Activated gamma-delta T cell treated with anti-CD3 and anti-CD28 coated beads, Interleukin-2, amount 50 U/mL, for 16 hours (primary cell): ENCODE results near the gene PILRA.
"Not testable (repeated sequence)": the region's sequence is repeated elsewhere in the genome, so short reads cannot be mapped to it uniquely, and the experiment has no call there.

Source experiments
- DNase-seq: peaks from one replicate; pipeline ENCODE4 v3.0.0-alpha.2; 2020; ENCODE audit warnings: low read depth

Gene PILRA

DNA sequence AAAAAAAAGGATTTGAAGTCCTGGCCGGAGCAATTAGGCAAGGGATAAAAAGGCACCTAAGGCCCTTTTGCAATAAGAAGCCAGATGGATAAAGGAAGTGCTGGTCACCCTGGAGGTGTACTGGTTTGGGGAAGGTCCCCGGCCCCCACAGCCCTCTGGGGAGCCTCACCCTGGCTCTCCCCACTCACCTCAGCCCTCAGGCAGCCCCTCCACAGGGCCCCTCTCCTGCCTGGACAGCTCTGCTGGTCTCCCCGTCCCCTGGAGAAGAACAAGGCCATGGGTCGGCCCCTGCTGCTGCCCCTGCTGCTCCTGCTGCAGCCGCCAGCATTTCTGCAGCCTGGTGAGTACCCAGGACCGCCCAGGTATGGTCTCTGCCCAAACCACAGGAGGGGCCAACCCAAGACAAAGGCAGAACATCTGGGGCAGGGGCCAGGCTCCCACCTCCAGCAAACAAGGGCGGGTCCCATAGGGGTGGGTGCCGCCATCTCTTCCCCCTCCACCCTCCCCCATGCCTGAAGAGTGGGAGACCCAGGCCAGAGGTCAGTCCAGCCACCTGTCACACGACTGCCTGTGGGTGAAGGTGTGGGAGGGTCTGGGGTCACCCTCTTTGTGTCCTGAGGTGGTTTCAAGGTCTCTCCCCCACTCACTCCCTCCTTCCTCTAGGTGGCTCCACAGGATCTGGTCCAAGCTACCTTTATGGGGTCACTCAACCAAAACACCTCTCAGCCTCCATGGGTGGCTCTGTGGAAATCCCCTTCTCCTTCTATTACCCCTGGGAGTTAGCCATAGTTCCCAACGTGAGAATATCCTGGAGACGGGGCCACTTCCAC lies 15.0 kb upstream of the PILRA start, which contains the start of gene PILRB:
Gene PILRB, plus strand, starts transcription at position 91 of the 830 bp plus-strand sequence. Its CDS starts 186 bp downstream, at position 277.
- DNase-seq = no peak

DNA sequence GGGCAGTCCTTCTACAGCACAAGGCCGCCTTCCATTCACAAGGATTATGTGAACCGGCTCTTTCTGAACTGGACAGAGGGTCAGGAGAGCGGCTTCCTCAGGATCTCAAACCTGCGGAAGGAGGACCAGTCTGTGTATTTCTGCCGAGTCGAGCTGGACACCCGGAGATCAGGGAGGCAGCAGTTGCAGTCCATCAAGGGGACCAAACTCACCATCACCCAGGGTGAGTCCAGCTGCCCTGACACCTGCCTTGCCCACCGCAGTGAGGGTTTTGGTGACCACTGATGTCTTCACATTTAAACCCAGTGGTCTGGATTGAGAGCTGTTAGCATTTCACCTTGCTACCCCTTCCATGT lies 14.5 kb upstream of the PILRA start:
- DNase-seq = no peak

GRCh38 chr7:100360135-100360854 lies 13.0 kb upstream of the PILRA start:
- DNase-seq = no peak

DNA sequence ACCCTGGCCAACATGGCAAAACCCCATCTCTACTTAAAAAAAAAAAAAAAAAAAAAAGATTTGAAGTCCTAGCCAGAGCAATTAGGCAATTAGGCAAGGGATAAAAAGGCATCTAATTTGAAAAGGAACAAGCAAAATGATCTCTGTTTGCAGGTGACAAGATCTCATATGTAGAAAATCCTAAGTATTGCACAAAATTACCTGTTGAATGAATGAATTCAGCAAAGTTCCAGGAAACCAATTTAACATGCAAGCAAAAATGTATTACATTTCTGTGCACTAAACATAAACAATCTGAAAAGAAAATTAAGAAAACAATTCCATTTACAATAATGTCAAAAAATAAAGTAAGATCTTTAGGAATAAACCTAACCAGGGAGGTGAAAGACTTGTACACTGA lies 10.2 kb upstream of the PILRA start:
- no peak for DNase-seq

DNA sequence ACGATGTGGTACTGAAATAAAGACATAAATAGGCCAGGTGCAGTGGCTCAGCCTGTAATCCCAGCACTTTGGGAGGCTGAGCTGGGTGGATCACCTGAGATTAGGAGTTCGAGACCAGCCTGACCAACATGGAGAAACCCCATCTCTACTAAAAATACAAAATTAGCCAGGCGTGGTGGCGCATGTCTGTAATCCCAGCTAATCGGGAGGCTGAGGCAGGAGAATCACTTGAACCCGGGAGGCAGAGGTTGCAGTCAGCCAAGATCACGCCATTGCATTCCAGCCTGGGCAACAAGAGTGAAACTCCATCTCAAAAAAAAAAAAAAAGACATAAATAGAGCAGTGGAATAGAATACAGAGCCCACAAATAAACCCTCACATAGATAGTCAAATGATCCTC lies 9.5 kb upstream of the PILRA start:
- not testable (repeated sequence) for DNase-seq

DNA sequence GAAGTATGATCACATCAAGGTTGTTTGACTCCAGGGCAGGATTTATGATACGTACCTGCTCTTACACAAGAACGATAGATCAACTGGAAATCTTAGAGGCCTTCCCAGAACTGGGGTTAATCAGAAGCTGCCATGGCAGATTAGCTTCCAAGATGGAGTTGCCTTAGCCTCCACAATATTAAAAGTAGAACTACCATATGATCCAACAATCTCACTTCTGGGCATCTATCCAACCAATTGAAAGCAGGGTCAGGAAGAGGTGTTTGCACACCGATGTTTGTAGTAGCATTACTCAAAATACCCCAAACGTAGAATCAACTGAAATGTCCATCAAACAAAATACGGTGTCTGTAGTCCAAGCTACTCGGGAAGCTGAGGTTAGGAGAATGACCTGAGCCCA lies 8.8 kb upstream of the PILRA start:
- DNase-seq = no peak

DNA sequence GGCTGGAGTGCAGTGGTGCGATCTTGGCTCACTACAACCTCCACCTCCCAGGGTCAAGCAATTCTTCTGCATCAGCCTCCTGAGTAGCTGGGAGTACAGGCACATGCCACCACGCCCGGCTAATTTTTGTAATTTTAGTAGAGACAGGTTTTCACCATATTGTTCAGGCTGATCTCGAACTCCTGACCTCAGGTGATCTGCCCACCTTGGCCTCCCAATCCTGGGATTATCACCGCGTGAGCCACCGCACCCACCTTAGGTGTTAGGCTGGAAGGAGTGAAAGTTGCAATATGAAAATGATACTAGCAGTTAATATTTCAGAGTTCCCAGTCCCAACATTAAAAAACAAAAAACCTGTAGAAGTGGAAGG lies 7.3 kb upstream of the PILRA start:
- not testable (repeated sequence) for DNase-seq

GRCh38 chr7:100366411-100367250 lies 6.7 kb upstream of the PILRA start:
- no peak for DNase-seq

DNA sequence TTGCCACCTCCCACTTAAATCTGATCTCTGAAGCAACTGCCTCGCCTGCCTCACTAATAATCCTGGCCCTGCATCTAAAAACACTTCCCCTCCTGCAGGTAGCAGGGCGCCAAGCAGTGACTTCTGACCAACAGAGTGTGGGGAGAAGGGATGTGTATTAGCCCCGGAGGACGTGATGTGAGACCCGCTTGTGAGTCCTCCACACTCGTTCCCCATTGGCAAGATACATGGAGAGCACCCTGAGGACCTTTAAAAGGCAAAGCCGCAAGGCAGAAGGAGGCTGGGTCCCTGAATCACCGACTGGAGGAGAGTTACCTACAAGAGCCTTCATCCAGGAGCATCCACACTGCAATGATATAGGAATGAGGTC lies 6.1 kb upstream of the PILRA start:
- no peak for DNase-seq

DNA sequence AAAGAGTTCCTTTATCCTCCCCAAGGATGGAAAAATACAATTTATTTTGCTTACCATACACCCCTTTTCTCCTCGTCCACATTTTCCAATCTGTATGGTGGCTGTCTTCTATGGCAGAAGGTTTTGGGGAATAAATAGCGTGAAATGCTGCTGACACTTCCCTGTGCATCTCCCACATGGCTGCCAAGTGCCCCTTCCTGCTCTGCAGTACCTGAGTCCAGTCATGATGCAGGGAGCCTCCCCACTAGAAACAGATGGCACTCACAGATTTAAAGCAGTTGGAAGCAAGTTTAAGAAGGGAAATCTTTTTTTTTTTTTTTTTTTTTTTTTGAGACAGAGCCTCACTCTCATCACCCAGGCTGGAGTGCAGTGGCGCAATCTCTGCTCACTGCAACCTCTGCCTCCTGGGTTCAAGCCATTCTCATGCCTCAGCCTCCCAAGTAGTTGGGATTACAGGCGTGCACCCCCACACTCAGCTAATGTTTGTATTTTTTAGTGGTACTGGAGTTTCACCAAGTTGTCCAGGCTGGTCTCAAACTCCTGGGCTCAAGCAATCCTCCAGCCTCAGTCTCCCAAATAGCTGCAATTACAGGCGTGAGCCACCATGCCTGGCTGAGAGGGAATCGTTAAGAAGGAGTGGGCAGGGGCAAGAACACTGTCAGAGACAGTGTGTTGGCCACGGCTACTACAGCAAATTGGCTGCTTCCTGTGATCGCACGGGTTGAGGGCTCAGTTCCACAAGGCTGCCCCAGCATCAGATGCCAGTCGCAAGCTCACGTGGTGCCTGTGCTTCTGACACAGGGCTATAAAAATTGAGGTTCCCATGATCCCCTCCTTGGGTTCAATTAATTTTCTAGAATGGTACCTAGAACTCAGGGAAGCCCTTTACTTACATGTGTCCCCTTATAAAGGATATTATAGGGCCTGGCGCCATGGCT lies 5.3 kb upstream of the PILRA start:
- DNase-seq = no peak

DNA sequence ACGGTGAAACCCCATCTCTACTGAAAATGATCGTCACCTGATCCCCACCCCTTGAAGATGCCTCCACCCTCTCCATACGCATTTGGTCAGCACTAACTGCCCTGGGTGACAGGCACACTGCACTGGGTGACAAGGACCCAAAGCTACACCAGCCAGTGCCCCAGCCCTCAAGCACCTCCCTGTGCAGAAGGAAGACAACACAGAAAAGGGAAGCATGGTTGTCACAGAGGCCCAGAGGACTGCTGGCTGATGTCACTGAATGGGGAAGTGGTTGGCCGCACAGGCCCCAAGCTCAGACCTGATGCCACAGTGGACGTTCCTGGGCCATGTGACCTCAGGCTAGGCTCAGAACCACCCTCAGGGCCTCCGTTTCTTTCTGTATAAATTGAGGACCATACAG lies 4.2 kb upstream of the PILRA start:
- no peak for DNase-seq

DNA sequence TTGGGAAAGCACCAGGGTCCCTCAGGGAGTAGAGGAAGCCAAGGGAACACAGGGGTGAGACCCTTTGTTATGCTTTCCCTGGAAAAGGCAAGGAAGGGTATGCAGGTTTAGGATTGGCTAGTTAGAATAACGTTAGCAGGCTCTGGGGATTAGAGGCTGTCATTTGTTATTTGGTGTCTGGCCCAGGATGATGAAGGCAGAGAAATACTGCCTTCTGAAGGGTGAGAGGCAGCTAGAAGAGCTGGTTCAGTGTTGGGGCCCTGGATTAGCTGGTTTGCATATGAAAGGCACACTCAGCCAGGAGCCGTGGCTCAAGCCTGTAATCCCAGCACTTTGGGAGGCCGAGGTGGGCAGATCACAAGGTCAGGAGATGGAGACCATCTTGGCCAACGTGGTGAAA lies 3.0 kb upstream of the PILRA start:
- no peak for DNase-seq

- DNase-seq = no peak
Measured at GRCh38 chr7:100370746-100371145, 2.5 kb upstream of the PILRA start.

- DNase-seq = no peak
Measured at GRCh38 chr7:100371561-100372171, 1.6 kb upstream of the PILRA start.

- DNase-seq = no peak
Measured at GRCh38 chr7:100372256-100372655, 1.0 kb upstream of the PILRA start.

GRCh38 chr7:100372694-100373093 lies 593 bp upstream of the PILRA start:
- DNase-seq = no peak

GRCh38 chr7:100373870-100374598 lies 747 bp downstream of the PILRA start:
- not testable (repeated sequence) for DNase-seq

DNA sequence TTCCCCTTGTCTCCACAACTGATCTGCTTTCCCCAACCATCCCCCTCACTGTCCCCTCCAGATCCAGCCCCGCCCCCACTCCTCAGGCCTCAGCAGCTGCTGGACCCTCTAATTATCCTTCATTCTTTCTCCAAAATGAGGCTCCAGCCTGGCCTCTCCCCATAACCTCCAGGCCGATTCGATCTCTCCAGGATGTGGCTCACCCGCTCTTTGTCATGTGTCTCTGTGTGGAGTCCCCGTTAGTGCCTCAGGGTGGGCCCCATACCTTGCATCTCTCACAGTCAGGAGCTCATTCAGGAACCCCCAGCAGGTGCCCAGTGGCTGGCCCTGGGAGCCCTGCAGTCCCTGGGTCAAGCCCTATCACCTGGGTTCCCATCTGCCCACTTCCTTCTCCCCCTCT lies 1.3 kb downstream of the PILRA start:
- no peak for DNase-seq

DNA sequence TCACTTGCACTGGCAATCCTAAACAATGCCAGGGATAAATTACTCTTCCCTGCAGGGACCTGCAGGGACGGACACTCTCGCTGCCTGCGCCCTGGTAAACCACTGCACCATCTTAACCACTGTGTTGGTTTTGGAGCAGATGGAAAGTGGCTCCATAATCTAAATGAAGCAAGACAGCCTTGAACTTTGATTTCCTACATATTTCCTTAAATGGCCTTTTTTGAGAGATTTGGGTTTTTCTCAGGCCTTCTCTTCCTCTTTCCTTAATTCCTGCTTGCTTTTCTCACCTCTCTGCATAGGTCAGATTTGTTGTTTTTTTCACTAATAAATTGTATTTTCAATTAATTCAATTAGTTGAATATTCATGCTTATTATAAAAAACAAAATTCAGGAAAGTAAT lies 2.8 kb downstream of the PILRA start:
- DNase-seq = no peak

DNA sequence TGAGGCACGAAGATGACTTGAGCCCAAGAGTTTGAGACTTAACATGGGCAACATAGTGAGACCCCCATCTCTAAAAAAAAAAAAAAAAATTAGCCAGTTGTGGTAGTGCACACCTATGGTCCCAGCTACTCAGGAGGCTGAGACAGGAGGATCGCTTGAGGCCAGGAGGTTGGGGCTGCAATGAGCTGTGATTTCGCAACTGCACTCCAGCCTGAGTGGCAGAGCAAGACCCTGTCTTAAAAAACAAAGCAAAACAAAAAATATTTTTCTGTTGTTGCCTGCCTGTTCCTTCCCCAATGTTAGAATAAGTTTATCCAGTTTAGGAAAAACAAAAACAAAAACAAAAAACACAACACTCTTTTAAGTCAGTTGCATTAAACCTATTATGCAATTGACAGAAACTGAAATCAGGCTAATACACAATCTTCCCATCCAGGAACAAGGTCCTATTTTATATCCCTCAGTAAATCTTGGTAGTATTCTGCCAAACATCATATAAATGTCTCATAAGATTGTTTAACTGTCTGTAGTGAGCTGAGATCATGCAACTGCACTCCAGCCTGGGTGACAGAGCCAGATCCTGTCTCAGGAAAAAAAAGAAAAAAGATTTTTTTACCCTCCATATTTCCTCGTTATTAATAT lies 4.9 kb downstream of the PILRA start:
- no peak for DNase-seq
